ENCODE data around the gene SYTL1.
A peak's percentile ranks its signal among the peaks of the same experiment; 100 is the strongest.

The SYTL1 gene

DNA sequence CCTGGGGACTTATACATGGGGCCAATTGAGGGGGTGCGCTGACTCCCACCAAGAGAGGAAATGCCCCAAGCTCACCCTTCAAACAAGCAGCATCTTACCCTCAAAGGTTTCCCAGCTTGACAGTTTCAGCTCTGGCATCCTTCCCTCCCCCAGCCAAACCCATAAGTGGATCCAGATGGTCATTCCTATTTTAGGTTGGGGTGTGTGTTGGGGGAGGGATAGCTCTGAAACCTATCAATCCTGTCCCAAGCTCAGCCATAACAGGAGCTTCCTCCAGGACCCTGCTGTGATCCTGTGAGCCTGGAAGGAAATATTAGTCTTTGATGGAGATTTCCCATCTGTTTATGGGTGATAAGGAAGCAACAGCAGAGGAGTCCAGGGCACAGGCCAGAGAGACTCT, 23.2 kb upstream of the SYTL1 start:
- DNase-seq = peak; percentile 97

- peak; percentile 99 for DNase-seq
Measured at GRCh38 chr1:27321813-27322568, 19.8 kb upstream of the SYTL1 start, which contains the start of gene TMEM222. TSS of gene TMEM222 (plus strand) at chr1:27322163. CDS start at chr1:27322198, 35 bp downstream.

- DNase-seq = no peak
Measured at GRCh38 chr1:27322569-27323240, 19.1 kb upstream of the SYTL1 start.

GRCh38 chr1:27325286-27325685, 16.5 kb upstream of the SYTL1 start:
- DNase-seq = no peak

GRCh38 chr1:27327964-27328363, 13.9 kb upstream of the SYTL1 start:
- DNase-seq = no peak

DNA sequence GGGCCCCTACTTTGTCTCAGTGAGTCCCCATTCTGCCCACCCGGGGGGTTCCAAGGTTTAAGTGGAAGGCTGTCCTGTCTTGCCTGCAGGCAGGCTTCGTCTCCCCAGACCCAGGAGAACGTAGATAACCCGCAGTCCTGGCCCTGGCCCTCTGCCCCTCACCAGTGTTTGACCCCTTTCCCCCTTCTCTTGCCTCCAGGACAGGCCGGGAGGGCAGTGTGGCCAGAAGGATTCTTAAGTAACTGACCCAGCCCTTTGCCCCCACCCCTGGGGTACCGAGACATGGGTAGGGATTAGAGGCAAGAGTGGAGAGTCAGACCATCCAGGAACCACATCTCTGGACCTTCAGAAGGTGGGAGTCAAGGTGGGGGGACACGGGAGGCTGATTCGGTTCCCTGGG, 11.0 kb upstream of the SYTL1 start:
- no peak for DNase-seq

DNA sequence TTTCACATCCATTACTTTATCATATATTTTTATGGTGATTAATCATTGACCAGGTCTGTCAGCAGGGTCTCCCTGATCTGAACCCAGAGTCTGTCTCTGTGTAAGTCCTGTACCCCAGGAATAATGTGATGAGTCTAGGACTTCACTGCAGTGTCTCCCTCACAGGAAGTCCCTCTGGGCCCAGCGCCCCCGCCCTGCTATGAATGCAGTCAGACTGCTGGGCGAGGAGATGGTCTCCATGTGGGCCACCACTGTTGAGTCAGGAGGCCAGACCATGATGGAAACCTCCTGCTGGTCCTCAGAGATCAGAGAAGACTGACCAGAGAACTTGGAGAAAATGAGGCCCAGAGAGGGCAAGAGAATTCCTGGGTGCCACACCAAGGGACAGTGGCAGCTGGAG, 10.4 kb upstream of the SYTL1 start:
- no peak for DNase-seq

GRCh38 chr1:27331922-27332321, 9.9 kb upstream of the SYTL1 start:
- no peak for DNase-seq

GRCh38 chr1:27332536-27333281, 9.1 kb upstream of the SYTL1 start:
- DNase-seq = peak; percentile 81

- DNase-seq = no peak
Measured at GRCh38 chr1:27333717-27334279, 8.0 kb upstream of the SYTL1 start.

DNA sequence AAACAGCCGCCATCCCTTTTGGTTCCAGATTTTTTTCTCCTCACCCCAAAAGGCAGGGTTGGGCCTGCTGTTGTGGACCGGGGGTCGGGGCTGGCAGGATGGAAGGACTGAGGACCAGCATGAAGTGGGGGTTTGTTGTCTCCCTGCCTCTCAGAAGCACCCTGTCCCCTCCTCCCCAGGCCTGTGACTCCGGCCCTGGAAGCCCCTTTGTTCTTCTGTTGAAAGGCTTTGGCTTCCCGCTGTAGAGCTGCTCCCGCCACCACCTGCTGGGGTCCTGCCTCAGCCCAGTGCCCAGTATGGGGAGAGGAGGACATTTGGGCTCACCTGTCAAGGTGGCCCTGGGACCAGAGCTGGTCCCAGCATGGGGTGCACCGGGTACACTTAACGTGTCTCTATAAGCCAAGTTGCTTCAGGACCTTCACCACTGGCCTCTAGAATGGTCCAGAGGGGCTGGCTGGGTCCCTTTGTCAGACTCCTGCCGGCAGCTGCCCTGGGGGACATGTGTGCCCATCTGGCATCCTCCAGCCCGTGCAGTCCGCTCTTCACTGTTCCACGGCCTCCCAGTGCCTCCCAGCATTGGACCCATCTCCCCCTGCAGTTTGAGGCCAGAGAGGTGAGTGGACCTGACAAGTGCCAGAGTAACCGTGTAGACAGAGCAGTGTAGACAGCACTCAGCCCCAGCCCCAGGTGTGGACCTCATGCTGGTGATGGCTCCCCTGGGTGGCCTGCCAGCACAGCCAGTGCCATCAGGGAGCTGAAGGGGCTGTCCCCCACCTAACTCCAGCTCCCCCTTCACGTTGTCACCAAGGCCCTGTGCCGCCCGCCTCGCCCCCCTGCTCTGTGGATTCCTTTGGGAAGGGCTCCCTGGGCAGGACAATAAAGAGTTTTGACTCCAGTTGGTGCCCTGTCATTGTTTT, 6.1 kb upstream of the SYTL1 start:
- DNase-seq = no peak

DNA sequence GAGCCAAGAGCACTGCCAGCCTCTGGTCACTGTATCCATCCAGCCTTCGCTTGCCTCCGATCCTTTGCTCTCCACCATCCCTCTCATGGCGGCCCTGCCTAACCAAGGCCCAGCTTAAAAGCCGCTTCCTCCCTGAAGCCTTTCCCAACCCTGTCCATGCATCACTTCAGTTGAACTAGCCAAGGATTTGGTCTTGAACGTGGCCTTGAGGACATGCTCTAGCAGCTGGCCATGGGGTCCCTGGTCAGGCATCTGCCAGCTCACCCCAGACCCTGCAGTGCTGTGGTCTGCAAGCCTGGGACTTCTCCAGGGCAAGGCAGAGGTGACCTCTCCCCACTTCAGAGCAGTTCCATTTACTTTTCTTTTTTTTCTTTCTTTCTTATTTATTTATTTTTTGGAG, 5.1 kb upstream of the SYTL1 start:
- no peak for DNase-seq

- DNase-seq = no peak
Measured at GRCh38 chr1:27338751-27339150, 3.1 kb upstream of the SYTL1 start.

DNA sequence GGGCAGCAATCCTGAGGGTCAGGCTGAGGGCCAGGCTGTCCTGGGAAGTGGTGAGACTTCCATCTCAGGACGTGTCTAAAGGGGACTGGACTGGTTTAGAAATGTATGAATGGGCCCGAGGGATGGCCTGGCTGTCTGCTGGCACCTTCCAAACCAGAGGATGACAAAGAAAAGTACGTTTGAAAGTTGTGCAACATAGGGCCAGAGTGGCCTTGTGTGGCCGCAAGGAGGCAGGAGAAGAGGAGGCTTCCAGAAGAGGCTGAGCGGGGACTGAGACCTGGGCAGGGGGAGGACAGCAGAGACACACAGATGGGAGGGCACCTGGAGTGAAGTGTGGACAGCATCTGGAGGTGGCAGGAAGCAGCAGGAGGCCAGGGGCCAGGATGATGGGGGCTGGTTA, 2.6 kb upstream of the SYTL1 start:
- no peak for DNase-seq

GRCh38 chr1:27342391-27342777, 562 bp downstream of the SYTL1 start:
- no peak for DNase-seq

DNA sequence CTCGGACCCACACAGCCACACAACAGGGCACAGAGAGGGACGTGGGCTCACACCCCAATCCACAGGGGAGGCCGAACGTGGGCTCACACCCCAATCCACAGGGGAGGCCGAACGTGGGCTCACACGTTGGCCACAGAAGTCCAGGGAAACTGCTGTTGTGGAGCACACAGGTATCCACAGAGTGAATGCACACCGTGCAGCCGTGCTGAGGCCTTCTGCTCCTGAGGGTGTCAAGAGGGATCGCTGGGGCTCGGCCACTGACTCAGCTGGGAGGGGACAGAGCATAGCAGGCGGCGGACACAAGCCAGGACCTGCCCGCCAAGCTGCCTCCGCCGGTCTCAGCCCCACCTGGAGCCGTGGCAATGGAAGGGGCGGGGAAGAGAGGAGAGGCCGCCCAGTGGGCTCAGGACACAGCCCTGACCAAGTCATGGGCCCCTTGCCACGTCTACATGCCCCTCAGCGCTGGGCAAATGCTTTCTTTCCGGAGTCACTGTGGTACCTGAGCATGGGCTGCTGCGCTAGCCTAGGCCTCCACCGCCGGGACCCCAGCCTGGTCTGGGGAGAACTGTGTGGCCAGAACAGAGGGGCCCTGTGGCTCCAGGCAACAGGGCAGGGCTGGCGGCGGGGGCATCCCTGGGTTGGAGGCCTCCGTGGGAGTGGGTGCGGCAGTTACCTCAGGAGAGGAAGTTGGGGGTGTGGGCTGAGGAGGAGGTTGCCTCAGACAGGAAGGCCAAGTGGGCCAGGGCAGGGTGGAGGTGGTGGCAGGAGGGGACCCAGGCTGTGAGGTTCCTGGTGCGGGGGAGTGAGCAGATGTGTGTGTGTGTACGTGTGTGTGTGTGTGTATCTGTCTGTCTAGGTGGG, 1.2 kb downstream of the SYTL1 start:
- DNase-seq = no peak

DNA sequence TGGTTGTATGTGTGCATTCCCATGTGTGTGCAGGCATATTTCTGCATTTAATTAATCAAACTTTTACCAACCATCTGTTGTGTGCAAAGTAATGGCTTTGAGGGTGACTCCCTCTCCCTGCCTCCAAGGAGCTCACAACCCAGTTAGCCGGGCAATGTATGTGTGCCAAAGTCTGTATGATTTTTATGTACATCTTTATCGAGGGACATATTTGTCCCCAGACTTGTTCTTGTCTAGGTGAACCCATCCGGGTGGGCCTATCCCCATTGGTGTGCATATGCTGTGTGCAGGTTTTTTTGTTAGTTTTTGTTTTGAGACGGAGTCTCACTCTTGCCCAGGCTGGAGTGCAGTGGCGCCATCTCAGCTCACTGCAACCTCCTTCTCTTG, 1.8 kb downstream of the SYTL1 start:
- no peak for DNase-seq

GRCh38 chr1:27345272-27345671, 3.5 kb downstream of the SYTL1 start:
- DNase-seq = no peak

DNA sequence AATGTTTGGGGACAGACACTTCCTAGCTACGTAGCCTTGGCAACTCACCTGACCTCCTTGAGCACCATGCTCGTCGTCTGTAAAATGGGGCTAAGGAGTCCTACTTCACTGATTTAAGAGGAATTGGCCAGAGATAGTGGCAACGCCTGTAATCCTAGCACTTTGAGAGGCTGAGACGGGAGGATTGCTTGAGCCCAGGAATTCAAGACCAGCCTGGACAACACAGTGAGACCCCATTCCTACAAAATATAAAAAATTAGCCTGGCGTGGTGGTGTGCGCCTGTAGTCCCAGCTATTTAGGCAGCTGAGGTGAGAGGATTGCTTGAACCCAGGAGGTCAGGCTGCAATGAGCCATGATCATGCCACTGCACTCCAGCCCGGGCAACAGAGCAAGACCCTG, 4.5 kb downstream of the SYTL1 start:
- no peak for DNase-seq

DNA sequence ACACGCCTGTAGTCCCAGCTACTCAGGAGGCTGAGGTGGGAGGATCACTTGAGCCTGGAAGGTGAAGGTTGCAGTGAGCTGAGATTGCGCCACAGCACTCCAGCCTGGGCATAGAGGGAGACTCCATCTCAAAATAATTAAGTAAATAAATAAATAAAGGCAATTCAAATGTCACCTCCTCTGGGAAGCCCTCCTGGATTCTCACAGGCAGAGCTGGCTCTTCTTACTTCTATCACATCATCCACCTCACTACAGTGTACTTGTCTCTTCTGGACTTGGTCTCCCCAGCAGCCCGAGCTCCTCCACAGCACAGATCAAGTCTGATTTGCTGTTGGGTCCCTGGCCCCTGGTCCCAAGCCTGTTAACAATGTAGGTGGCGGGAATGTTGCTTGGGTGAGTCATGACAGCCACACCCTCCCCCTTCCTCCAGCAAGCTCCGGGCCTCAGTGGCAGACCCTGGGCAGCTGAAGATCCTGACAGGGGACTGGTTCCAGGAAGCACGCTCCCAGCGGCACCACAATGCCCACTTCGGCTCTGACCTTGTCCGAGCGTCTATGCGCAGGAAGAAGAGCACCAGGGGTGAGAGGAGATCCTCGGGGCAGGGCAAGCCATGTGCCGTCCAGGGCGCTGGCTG, 5.3 kb downstream of the SYTL1 start:
- DNase-seq = no peak
